GM19455 (cell line): ENCODE measurements around the gene NUDT14.

Source experiments
- ATAC-seq: cut with Tn5 transposase; IDR thresholded peaks from one replicate; pipeline ENCODE4 v1.9.1; 2021; ENCODE audit not compliant: unreplicated experiment

NUDT14 gene

GRCh38 chr14:105177082-105177481, 4.0 kb downstream of the NUDT14 start:
- ATAC-seq, result no peak

DNA sequence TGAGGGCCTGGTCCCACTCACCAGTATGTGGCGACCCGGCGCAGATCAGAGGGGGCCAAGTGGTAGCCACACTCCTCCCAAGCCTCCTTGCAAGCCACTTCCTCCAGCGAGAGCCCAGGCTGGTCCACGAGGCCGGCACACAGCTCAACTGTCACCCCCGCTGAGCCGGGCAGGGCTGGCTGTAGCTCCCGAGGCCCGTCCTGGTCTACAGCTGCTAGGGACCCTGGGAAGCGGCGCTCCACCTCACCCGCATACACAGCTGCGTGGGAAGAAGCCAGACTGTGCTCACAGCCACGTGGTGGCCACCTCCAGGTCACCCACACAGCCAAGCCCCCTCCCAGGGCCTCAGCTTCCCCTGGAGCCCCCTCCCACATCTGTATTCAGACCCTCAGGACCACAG, 4.6 kb downstream of the NUDT14 start:
- no peak for ATAC-seq

- no peak for ATAC-seq
Measured at GRCh38 chr14:105173901-105174894, 6.9 kb downstream of the NUDT14 start.

- no peak for ATAC-seq
Measured at GRCh38 chr14:105173145-105173544, 8.0 kb downstream of the NUDT14 start.

DNA sequence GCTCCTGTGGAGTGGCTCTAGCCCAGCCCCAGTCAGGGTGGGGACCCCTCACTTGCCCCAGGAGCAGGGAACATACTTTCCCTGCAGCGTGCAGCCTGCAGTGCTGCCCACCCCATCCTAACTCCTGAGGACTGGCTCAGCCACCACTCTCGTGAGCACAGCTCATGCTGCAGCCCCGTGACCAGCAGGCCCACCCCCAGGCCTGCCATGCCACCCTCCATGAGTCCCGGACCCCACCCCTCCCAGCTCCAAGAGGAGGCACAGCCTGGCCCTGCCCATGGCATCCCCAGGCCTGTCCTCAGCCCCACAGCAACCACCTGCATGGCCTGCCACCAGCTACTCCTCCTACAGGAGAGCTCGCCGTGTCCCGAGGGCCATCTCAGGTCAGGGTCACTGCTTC, 8.6 kb downstream of the NUDT14 start:
- no peak for ATAC-seq

DNA sequence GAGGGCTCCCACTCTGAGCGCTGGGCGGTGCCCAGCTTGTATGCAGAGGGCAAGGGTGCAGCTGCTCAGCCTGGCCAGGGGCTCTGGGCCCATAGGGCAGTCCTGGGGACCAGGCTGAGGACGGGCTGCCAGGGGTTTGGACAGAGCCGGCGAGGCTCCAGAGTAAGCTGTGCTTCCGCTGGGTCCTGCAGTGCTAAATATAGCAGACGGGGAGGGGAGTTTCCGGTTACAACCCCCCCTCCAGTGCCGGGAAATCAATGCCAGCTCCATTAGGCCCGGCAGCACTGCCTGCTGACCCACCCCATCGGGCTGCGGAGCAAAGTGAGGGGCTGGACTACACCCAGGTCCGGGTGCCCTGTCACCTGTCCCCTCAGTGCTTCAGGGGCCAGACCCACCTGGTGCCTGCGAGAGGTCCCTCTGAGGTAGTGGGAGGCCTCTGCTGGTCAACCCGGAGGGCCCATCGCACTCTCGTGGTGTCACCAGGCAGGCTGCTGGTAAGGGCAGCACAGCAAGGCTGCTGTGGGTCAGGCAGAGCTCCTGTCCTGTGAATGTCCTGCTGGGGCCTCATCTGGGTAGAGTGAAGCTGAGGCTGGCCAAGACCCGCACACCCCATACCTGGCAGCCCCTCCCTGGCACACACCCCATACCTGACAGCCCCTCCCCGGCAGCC, 10.0 kb downstream of the NUDT14 start:
- ATAC-seq, result no peak

- ATAC-seq, result no peak
Measured at GRCh38 chr14:105169776-105170655, 11.1 kb downstream of the NUDT14 start.

DNA sequence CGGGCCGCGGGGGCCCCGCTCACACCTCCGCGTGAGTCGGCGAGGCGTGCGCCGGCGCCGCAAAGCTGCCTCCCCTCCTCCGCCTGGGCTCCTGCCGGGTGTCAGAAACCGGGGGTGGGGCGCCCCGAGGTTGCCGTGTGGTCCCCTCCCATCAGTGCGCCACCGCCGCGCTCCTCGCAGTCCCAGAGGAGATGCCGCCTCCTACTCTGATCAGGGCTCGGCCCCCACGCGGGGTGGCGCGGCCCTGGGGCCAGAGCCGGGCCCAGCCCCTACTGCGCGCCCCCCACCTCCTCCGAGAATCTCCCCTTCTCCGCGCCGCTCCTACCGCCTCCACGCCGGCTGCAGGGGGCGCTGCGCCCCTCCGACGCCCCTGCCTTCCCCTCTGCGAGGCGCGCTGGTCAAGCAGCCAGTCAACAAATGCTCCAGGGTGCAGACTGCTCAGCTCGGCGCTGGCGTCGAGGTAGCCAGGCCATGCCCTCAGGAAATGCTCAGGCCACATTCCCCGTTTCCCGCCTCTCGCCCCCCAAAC, 12.1 kb downstream of the NUDT14 start:
- ATAC-seq, result no peak

GRCh38 chr14:105168496-105168978, 12.6 kb downstream of the NUDT14 start, which contains the start of gene JAG2:
JAG2 (minus strand) TSS chr14:105168776; CDS start chr14:105168420, 356 bp downstream.
- ATAC-seq, result no peak

DNA sequence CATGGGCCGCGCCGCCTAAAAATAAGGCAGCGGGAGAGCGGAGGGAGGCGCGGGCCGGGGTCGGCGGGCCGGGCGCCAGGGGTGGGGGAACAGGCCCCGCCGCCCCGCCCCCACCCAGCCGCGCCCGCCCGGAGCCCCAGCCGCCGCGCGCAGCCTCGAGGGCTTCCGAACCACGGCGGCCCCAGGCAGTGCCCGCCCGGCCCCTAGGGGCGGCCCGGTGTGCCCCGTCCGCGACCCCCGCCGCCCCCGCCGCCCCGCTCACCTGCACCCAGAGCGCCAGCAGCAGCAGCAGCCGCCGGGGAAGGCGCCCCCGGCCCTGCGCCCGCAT, 13.1 kb downstream of the NUDT14 start:
- ATAC-seq, result no peak

- no peak for ATAC-seq
Measured at GRCh38 chr14:105167303-105168092, 13.6 kb downstream of the NUDT14 start.

DNA sequence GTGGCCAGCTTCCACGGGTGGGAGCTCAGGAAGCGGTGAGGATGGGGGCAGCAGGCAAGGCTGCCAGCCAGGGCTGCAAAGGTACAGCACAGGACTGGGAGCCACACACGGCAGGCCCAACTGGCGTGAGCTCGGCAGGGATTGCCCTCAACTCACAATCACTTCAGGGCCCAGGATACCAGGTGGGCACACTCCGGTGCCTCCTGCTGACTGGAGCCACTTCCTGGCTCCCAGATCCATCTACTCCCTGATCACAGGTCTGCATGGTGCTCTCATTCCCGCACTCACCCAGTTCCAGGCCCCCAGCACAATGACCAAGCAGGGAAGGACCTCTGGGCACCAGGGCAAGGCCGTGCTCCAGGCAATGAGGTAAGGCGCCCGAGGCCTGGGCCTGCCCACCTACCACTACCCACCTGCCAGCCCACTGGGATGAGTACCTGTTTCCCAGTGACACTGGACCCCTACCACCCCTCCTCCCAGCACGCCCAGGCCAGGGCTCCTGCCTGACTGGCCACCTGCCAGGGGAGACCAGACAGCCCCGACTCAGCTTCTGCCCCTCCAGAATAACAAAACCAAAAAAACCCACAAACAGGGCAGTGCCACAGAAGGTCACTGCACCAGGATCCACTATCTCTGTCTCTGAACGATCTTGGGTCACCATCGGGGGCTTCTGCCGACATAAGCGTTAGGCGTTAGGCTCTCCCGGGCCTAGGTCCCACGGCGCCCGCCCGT, 14.4 kb downstream of the NUDT14 start:
- no peak for ATAC-seq

DNA sequence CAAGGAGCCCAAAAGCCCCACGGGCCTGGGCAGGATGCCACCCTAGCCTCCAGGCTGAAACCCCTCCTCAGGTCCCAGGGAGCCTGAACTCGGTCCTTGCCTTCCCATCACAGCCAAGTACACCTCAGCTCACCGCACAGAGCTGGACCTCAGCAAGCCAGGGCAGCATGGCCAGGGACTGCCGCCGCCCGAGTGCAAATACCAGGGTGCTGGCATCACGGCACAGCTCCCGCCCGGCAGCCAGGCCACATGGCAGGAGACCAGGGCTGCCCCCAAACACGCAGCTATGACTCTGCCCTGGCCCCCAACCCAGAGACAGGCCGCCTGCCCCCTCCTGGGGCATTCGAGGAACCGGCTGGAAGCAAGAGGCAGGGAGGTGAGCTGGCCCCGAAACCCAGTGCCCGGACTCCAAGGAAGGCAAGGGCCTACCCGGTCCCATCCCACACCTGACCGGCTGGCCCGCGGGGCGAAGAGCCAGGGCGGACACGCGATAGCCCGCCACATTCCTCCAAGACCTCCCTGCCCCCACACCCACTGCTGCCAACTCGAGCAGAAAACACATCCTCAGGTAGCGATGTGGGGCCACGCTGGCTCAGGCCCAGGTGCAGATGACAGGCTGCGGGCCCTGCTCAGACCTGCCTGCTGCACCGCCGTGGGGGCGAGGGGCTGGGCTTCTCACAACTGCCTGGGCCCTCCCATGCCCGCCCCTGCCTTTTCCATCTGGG, 15.2 kb downstream of the NUDT14 start:
- no peak for ATAC-seq

DNA sequence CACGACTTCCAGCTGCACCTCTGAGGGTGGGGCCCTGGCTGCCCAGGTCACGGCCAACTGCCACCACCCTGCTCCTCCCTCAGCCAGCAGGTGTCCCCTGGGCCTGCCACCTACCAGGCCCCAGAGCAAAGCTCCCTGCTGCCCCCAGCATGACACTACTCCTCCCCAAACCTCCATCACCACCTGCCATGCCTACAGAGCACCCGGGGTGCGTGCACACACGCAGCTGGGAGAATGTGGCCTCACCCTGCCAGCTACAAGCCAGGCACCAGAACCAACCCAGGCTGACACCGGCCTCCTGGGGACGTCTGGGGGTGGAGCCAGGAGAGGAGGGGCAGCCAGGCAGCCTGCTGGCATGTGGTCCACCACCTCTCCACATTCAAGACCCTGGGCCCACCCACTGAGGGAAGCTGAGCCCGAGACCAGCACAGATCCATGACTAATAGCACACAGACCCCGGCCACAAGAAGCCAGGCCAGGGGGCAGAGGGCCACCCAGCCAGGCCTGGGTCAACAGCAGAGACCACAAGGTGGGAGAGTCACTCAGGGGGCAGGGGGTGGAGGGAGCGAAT, 15.9 kb downstream of the NUDT14 start:
- no peak for ATAC-seq

- no peak for ATAC-seq
Measured at GRCh38 chr14:105163040-105163742, 17.9 kb downstream of the NUDT14 start.

GRCh38 chr14:105162669-105162979, 18.5 kb downstream of the NUDT14 start:
- no peak for ATAC-seq

DNA sequence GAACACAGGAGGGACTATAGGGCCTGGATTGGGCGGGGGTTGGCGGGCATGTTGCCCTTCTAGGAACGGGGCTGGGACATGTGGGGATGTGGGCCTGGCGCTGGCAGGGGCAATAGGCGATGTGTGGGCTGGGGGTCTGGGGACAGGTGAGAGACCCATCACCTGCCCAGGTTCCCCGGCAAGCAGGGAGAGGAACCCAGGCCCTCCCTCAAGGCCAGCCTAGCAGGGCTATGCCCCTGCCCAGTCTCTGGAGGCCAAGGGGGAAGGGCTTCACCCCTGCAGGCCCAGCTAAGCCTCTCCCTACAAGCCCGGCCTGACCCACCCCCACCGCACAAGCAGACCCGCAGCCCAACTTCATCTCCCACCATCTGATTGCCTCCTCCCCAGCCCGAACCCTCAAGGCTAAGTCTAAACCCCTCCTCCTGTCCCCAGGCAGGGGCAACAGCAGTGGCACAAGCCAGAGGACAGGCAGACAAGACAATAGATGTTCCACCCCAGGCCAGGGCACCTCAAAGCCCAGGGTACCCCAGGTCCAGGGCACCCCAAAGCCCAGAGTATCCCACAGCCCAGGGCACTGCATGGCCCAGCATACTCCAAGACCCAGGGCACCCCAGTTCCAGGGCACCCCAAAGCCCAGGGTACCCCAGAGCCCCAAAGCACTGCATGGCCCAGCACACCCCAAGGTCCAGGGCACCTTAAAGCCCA, 19.0 kb downstream of the NUDT14 start:
- ATAC-seq, result no peak
